GM12891 (cell line): ENCODE results near the gene LTBP3.

Experiments used
- PAX5 ChIP-seq: IDR thresholded peaks from 2 replicates; pipeline ENCODE4 v1.6.1; 2011; ENCODE audit warnings: low read length, moderate library complexity, mild to moderate bottlenecking; ENCODE audit not compliant: insufficient read depth, severe bottlenecking
- POLR2A ChIP-seq: IDR thresholded peaks from 2 replicates; pipeline ENCODE4 v1.6.1; 2011; ENCODE audit warnings: low read depth, low read length, control low read depth
- POLR2AphosphoS5 ChIP-seq: IDR thresholded peaks from 2 replicates; pipeline ENCODE4 v1.6.1; 2011; ENCODE audit warnings: low read depth, low read length, control low read depth
- POU2F2 ChIP-seq: IDR thresholded peaks from 2 replicates; pipeline ENCODE4 v1.6.1; 2011; ENCODE audit warnings: low read depth, mild to moderate bottlenecking, control low read depth, low read length, moderate library complexity
- SPI1 ChIP-seq: IDR thresholded peaks from 2 replicates; pipeline ENCODE4 v1.6.1; 2011; ENCODE audit warnings: low read depth, low read length, control low read depth
- TAF1 ChIP-seq: IDR thresholded peaks from 2 replicates; pipeline ENCODE4 v1.6.1; 2011; ENCODE audit warnings: low read depth, low read length, control low read depth

GRCh38 chr11:65583589-65583988 is 25.4 kb upstream of the LTBP3 start:
- no peak for TF ChIP-seq TAF1
- TF ChIP-seq POLR2A: no peak
- TF ChIP-seq POLR2AphosphoS5: no peak
- TF ChIP-seq PAX5: no peak
- no peak for TF ChIP-seq POU2F2
- no peak for TF ChIP-seq SPI1
